Measurements from ENCODE around the gene SLC35D3.
A peak's percentile ranks its signal among the peaks of the same experiment; 100 is the strongest.
"Not testable (repeated sequence)": the region's sequence is repeated elsewhere in the genome, so short reads cannot be mapped to it uniquely, and the experiment has no call there.

SLC35D3 gene, protein sequence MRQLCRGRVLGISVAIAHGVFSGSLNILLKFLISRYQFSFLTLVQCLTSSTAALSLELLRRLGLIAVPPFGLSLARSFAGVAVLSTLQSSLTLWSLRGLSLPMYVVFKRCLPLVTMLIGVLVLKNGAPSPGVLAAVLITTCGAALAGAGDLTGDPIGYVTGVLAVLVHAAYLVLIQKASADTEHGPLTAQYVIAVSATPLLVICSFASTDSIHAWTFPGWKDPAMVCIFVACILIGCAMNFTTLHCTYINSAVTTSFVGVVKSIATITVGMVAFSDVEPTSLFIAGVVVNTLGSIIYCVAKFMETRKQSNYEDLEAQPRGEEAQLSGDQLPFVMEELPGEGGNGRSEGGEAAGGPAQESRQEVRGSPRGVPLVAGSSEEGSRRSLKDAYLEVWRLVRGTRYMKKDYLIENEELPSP

DNA sequence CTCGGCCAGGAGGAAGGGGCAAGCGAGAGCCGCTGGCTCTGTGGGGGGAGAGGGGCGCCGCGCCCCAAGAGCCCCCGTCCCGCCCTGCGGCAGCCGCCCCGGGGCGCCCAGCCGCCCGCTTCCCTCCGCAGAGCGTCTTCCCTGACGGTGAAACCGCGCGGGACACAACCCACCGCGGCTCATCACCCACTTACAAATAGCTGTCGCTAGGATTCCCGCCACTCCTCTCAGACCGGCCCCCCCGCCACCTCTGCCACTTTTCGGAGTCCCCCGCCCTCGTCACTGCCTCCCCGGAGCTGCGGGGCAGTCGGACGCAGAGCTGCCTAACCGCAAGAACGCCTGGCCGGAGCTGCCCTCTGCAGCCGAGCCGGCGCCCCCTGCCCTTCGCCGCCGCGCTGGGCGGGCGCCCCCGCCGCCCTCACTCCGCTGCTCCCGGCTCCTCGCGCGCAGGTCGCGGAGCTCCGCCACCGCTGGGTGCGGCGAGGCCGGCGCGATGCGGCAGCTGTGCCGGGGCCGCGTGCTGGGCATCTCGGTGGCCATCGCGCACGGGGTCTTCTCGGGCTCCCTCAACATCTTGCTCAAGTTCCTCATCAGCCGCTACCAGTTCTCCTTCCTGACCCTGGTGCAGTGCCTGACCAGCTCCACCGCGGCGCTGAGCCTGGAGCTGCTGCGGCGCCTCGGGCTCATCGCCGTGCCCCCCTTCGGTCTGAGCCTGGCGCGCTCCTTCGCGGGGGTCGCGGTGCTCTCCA lies at the start of gene SLC35D3:
SLC35D3 (plus strand) TSS at position 366 of the 749 bp plus-strand sequence; CDS start at position 494, 128 bp downstream.
- no peak for FAIRE-seq

DNA sequence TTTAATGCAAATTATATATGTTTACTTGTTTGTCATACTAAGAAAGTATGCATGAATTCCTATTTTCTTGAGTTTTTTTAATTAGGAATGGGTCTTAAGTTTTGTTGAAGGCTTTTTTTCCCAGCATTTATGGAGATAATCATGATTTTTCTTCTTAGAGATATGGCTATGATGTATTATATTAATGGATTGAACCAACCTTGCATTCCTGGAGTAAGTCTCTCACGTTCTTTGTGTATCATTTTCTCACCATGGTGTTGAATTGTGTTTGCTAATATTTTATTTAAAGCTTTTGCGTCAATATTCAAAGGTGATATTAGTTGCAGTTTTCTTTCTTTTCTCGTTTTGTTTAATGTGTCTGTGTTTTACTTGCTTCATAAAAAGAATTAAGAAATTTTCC lies 48.4 kb upstream of the SLC35D3 start:
- no peak for FAIRE-seq

DNA sequence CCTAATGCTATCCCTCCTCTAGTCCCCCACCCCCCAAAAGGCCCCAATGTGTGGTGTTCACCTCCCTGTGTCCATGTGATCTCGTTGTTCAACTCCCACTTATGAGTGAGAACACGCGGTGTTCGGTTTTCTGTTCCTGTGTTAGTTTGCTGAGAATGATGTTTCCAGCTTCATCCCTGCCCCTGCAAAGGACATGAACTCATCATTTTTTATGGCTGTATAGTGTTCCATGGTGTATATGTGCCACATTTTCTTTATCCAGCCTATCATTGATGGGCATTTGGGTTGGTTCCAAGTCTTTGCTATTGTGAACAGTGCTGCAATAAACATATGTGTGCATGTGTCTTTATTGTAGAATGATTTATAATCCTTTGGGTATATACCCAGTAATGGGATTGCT lies 45.6 kb upstream of the SLC35D3 start:
- FAIRE-seq = not testable (repeated sequence)

DNA sequence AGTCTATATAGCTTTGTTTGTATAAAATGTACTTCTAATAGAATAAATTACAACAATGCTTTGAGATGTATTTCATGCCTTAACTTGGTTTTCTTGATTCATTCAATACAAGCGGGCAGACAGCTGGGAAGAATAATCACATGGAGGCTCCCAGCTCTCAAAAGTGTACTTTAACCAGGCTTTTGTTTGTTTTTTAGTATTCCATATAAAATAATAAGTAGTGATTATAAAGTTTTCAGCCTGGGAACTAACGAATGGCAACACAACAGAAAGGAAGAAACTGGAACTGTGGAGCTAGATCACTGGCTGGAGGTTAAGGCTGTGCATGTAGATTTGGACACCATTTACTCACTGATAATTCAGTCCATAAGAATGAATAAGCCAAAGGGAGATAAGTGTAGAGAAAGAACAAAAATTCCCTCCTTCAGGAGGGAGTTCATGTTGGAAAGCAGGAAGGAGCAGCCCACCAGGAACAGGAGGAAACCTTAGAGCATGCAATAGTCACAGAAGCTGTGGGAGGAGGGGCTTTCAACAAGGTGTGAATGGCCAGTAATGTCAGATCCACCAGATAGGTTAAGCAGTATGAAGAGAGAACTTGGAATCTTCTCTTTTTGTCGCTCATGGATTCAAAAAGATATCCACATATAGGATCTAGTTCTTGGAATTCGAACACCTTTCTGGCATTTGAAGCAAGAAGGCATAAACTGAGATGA lies 41.2 kb upstream of the SLC35D3 start:
- no peak for FAIRE-seq

DNA sequence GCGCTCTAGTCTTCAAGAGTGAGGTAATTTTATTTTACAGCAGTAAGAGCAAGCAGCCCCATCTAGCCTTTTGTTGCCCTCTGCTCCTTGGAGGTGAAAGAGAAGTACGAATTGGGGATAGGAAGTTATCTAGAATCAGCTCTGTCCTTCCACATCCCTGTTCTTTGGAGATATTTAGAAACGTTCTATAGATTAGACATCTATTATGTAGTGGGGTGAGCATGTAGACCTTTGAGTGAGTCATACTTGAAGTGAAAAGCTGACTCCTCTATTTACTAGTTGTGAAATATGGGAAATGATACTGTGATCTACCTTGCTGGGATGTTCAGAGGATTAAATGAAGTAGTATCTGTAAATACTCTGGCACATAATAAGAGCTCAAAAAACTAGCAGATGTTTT lies 36.0 kb upstream of the SLC35D3 start:
- FAIRE-seq = no peak

DNA sequence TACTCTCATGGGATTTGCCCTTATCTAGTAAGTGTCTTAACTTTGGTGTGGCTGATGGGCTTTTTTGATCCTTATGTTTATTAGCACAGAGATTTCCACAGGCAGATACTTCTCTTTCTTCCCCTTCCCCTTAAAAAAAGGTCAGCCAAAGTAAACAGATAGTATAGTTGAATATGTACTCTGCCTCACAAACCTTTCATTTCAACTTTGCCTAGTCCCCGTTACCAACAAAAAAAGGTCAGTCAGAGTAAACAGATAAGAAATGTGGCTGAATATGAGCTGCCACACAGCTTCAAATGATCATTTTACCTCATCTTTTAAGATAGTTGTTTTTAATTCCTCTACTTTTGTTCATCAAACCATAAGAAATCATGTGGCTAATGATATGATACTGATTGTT lies 34.1 kb upstream of the SLC35D3 start:
- FAIRE-seq = no peak

DNA sequence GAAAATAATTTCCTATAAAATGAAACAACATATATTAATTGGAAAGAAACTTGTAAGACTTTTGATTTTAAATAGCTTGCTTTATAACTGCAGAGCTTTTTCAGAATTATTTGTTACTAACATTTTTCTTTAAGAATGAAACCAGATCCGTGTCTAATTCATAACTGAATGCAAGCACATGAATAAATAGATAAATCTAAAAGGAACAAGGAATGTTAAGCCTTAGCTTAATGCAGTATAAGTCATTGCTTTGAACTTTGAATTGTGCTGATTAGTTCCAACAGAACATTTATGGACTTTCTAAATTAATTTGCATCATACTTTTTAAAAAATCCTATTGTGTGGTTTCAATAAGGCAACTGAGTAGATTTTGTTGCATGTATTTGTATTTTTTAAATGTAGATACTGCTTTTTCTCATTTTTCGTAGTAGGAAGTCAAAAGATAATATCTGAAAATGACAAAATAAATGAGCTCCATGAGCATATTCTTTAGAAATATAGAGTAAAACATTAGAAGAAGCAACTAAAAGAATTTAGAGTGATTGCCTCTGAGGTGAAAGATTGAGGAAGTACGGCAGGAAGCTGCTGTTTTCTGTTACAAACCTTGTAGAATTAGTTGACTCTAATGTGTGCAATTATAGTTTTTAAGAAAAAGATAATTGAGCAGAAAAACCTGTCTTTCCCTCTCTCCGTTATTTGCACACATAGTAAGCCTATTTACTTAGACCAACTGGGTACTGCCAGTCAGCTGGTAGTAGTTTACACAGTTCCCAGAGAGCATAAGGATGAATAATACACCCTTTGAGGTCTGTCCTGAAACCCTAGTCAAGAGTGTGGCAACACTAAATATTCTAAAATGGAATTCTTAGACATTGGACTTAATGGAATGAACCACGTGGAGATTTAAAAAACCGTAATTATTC lies 32.6 kb upstream of the SLC35D3 start:
- FAIRE-seq = peak; percentile 97

DNA sequence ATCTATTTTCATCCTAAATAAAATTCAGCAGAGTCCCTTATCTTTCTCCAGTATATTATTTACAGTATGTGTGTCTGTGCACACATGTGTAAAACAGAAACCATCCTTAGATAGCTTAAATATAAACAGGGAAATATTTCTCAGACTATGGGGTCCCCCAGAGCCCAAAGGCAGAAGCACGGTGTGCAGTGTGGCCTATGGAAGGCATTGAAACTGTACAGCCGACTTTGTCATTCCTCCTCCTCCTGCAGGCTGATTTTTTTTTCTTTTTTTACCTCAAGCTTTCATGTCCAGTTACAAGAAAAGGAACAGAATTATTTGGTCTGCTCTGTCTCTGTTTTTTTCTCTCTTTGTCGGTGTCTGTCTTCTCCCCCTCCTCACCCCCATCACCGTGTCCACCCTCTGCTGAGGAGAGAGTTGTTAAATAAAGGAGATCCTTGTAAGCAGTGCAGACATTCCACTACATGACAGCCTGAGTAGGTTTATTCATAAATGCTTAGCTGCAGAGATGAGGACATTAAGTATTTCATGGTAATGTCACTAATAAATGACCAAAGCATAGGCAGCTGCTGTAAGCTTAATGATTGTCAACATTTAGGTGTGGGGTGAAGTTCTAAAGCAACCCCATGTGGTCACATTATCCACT lies 31.8 kb upstream of the SLC35D3 start:
- no peak for FAIRE-seq

DNA sequence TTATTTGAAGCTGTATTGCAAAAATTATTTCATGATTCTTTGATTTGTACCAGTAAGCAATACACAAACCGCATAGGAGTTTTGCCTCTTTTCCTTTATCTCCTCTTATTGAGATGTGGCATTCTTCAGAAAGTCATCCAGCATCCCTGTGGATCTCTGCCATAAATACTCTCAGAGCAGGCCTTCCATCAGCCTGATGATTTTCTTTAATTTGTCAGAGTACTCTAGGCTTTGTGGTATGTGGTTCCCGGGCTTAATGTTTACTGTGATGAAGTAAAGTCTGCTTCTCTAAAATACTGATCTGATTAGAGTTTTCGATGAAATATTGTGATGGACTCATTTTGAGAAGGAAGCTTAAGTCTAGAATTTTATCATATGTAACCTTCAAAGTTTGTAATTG lies 31.1 kb upstream of the SLC35D3 start:
- FAIRE-seq = no peak

DNA sequence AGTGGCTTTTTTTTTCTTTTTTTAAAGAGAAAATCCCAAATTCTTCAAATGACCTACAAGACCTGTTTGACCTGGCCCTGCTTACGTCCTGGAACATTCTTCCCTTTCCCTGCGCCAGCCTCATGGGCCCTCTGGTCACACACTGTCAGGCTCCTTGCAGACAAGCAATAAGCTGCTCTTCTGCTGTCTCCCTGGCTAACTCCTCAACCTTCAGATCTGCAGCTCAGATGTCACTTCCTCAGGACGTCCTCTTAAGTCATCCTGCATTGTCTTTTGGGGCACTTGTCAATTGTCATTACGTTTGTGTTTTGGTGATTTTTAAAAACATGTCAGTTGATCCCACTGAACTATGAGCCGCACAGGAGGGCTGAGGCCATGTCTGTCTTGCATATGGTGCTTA lies 28.9 kb upstream of the SLC35D3 start:
- no peak for FAIRE-seq

DNA sequence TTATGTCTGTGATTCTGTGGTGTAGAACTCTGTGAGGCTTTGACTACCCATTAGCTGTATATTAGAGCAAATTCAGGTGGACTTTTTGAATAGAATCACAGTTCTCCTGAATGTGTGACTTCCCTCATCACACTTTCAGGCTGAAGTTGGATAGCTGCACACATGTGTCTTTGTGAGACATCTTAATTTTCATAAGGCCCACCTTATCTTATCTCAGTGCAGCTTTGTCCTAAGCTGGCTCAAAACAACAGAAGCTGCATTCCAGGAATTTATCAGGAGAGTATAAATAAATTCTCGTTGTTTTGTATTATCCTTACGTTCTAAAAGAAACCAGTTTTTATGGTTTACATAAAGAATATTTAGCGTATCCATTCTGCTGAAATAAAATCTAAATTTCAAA lies 26.2 kb upstream of the SLC35D3 start:
- FAIRE-seq = no peak

DNA sequence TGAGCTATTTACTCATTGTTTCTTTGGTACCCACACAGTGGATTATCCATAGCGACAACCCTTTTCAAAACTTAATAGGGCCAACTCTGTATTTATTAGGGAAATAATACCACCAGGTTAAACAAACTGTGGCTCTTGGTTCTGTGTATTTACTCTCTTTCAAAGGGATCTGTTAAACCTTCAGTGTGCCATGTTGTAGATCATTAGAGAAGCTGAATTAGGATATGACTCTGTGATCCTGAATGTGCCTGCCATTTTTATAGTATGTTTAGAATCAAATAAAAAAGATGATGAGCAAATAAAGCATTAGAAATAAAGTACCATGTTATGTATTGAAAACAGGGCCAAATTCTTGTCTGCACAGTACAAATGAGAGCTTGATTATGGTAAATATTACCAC lies 25.0 kb upstream of the SLC35D3 start:
- no peak for FAIRE-seq

DNA sequence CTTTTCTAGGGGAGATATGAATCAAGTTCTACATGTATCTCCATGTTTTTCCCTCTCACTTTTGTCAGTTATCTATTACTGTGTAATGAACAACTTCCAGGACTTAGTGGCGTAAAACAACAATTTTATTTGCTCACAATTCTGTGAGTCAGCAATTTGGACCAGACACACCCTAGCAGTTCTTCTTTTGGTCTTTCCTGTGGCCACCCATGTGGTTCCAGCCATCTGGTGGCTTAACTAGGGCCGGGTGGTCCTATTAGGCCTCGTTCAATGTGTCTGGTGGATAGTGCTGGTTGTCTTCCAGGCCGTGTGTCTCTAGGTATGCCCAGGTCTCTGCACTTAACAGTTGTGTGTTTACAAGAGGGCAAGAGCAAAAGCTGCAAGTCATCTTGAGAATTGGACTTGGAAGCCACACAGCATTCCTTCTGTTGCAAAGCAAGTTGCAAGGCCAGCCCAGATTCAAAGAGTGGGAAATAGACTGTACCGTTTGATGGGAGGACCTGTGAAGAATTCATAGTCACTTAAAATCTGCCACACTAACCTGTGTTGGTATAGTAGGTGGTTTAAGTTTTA lies 20.8 kb upstream of the SLC35D3 start:
- FAIRE-seq = no peak

DNA sequence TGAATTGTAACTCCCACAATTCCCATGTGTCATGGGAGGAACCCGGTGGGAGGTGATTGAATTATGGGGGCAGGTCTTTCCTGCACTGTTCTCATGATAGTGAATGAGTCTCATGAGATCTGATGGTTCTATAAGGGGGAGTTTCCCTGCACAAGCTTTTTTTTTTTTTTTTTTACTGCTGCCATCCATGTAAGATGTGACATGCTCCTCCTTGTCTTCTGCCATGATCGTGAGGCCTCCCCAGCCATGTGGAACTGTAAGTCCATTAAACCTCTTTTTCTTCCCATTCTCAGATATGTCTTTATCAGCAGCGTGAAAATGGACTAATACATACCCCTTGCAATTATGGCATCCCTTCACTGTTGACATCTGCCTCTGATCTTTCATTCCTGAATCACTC lies 17.6 kb upstream of the SLC35D3 start:
- FAIRE-seq = not testable (repeated sequence)

DNA sequence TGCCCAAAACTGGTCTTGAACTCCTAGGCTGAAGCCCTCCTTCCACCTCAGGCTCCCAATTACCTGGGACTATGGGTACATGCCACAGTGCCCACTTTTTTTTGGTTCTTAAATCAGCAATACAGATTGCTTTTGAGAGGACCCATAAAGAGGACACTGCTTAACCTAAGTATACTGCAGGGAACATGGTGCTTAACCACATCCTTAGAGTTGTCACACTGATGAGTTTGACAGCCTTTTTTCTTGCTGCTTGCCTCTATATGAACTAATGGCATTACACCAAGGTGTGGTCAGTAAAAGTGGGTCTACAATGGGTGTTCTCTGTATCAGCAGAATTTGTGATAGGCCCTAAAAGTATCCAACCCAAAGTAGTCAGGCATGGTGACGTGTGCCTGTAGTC lies 7.2 kb upstream of the SLC35D3 start:
- FAIRE-seq = no peak

DNA sequence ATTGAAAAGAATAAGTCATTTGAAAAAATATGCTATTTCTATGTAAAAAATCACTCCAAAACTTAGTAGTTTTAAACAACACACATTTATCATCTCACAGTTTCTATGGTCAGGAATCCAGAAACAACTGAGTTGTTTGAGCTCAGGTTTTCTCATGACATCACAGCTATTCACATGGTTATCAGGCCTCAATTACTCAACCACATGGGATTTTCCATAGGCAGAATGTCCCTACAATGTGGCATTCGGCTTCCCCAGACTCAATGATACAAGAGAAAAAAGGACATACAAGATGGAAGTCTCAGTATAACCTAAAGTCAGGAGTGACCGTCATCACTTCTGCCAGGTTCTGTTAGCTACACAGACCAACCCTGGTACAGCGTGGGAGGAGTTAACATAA lies 3.4 kb upstream of the SLC35D3 start:
- no peak for FAIRE-seq

DNA sequence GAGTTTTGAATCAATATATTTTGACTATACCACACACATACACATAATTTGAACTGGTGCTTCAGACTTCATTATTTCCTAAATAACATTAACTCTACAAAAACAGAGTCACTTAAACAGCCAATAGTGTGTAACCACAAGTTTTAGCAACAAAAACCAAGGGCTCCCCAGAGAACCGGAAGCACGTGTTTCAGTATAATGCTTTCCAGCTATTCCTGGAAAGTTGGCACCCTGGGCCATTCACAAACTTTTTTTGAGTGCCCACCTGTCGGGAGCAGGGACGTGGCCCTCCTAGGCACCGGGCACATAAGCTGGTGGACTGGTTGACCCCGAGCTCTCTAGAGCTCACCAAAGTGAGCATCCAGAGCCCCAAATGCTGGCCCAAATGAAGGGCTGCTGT lies 1.9 kb upstream of the SLC35D3 start:
- FAIRE-seq = no peak

DNA sequence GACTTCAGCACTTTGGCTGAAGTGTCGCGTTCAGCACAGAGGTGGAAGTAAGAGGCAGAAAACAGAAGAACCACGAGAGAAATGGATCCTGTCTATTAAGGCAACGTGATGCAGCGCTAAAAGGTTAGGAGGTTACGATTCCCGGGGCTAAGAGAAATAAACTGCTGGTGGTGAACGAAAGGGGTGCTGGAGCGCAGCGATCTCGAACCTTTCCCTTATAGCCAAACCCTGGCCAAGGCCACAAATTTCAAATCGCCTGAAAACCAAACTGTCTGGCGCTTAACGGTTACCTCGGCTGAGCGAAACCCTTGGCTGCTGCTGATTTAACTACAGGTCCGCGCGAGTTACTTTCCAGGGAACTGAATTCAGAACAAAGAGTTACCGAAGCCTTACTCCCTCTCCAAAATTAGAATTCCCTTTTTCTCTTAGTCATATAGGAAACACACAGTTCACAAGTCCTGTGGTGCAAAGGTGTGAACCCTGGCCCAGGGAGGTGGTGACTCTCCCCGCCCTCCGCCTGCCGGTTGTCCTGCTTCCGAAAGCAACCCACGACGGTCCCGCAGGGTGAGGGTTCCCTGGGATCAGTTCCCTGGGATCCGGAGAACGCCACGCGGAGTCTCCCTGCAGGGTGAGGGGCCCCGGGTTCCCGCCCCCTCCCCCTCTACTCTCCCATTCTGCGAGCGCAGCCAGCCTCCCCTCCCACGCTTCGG lies 1.3 kb upstream of the SLC35D3 start:
- no peak for FAIRE-seq

DNA sequence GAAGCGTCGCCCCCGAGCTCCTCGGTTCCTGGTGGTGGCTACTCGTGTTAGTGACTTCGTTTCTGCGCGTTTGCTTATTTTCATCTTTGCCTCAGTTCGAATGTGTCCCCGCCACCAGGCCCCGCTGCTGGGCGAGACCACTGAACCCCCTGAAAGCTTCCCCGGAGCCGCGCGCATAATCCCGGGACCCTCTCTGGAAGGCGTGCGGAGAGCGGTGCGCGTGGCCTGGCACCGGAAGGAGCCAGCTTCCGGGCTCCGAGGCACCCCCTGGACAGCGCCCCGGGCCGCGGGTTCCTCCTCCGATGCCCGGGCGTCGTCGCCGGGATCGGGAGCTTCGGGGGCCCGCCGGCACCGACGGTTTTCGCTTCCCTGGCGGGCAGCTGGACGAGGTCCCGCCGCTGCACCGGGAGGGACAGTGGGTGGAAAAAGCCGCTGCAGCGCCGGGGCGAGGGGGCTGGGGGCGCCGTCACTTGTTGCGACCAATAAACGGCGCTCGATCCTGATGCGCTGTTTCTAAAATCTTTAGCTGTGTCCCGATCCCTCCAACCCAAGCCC lies 643 bp upstream of the SLC35D3 start:
- no peak for FAIRE-seq

DNA sequence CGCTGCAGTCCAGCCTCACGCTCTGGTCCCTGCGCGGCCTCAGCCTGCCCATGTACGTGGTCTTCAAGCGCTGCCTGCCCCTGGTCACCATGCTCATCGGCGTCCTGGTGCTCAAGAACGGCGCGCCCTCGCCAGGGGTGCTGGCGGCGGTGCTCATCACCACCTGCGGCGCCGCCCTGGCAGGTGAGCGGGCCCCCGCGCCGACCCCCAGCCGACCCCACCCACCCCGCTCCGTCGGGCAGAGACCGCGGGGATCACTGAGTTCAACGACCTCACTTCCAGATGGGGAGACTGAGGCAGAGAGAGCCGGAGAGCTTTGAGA lies 545 bp downstream of the SLC35D3 start:
- no peak for FAIRE-seq

All from islet of Langerhans (tissue), 1 donor.